ENCODE measurements around the gene SUSD4. TPM values are rescaled to one million over a fixed set of nuclear protein-coding genes. Genes with fewer than 3 reads are reported as not detected.

SUSD4 gene
- total RNA-seq, 4 donors from 2014 or later, result 0.73 to 8.4 TPM; not detected in 2

DNA sequence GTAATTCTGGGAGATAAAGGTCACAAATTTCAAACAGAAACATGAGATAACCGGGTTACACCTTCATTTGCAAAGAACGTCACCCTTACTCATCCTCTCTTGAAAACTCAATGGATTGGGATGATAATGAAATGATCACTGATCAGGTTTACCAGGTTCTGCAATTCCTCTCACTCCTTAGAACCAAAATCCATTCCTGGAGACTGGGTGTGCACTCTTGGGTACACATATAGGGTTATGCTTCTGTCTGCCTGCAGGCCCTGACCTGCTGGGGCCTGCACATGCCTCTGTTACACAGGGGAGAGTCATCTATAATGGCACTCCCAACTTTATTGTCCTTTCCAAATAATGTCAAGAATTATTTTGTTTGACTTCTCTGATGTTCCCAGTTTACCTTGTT lies 8.3 kb downstream of the SUSD4 start:
- no peaks in the 10 kb centered on the region for H3K9me3 ChIP-seq
- H3K27ac ChIP-seq, result no peak overlapping the region
- DNase-seq, result no peak
- intact Hi-C loops (cut with DNase I; ENCODE audit: low total_unique reads), result no loop called here
- H3K4me3 ChIP-seq, result no peak overlapping the region
- TF ChIP-seq POLR2A (IDR thresholded peaks at IDR 0.05), result no peak
- TF ChIP-seq, protein P1, sequence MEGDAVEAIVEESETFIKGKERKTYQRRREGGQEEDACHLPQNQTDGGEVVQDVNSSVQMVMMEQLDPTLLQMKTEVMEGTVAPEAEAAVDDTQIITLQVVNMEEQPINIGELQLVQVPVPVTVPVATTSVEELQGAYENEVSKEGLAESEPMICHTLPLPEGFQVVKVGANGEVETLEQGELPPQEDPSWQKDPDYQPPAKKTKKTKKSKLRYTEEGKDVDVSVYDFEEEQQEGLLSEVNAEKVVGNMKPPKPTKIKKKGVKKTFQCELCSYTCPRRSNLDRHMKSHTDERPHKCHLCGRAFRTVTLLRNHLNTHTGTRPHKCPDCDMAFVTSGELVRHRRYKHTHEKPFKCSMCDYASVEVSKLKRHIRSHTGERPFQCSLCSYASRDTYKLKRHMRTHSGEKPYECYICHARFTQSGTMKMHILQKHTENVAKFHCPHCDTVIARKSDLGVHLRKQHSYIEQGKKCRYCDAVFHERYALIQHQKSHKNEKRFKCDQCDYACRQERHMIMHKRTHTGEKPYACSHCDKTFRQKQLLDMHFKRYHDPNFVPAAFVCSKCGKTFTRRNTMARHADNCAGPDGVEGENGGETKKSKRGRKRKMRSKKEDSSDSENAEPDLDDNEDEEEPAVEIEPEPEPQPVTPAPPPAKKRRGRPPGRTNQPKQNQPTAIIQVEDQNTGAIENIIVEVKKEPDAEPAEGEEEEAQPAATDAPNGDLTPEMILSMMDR (IDR thresholded peaks at IDR 0.05), result no peak
- H3K27me3 ChIP-seq, result no peaks in the 10 kb centered on the region
- no peaks in the 10 kb centered on the region for H3K4me1 ChIP-seq
- no peaks in the 10 kb centered on the region for H3K36me3 ChIP-seq

DNA sequence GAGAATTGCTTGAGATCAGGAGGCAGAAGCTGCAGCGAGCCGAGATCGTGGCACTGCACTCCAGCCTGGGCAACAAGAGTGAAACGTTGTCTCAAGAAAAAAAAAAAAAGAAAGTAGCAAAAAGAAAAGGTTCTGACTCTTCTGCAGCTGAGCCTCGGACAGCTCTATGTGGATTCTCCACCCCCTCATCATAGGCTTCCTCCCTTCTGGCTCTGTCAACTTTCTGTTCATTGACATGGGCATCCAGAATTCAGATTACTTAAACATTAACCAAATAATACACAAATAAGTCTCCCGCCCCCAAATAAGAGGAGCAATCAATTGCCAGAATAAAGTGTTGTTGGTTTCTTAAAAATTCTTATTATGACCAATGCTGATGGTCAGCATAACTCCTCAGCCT lies 10.0 kb downstream of the SUSD4 start:
- DNase-seq, result no peak

DNA sequence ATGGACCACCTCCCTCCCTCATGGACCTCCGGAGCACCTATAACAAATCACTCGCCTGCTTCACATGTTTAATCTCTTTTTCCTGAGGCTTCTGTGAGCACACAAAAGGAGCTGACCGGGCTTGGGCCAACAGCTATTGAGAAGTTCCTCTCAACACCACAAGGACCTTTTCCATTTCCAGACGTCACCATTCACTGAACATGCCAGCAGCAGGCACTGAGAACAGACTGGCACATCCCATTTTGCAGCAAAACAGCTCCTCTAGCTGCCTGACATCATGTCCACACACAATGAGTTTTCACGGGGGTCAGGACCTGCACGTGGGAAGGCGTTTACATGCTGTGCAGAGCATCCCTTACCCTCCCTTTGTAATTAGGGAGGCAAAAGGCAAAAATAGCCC lies 11.0 kb downstream of the SUSD4 start:
- intact Hi-C loops (cut with DNase I; ENCODE audit: low total_unique reads), result no loop called here
- Histone ChIP-seq H3K4me3 (no peak overlapping the region), H3K27ac (no peak overlapping the region), H3K27me3 (no peaks in the 10 kb centered on the region), H3K9me3 (no peaks in the 10 kb centered on the region), H3K36me3 (no peaks in the 10 kb centered on the region), H3K4me1 (no peaks in the 10 kb centered on the region)
- DNase-seq, result no peak
- TF ChIP-seq, protein P1 (IDR thresholded peaks at IDR 0.05), result no peak
- TF ChIP-seq POLR2A (IDR thresholded peaks at IDR 0.05), result no peak

More for the DNA sequence above, 10.0 kb downstream of the SUSD4 start:
- intact Hi-C loops (cut with DNase I; ENCODE audit: low total_unique reads), result no loop called here
- Histone ChIP-seq H3K36me3 (no peaks in the 10 kb centered on the region), H3K4me3 (no peak overlapping the region), H3K27ac (no peak overlapping the region), H3K9me3 (no peaks in the 10 kb centered on the region), H3K4me1 (no peaks in the 10 kb centered on the region), H3K27me3 (no peaks in the 10 kb centered on the region)
- TF ChIP-seq, protein P1 (IDR thresholded peaks at IDR 0.05), result no peak
- no peak for TF ChIP-seq POLR2A (IDR thresholded peaks at IDR 0.05)

DNA sequence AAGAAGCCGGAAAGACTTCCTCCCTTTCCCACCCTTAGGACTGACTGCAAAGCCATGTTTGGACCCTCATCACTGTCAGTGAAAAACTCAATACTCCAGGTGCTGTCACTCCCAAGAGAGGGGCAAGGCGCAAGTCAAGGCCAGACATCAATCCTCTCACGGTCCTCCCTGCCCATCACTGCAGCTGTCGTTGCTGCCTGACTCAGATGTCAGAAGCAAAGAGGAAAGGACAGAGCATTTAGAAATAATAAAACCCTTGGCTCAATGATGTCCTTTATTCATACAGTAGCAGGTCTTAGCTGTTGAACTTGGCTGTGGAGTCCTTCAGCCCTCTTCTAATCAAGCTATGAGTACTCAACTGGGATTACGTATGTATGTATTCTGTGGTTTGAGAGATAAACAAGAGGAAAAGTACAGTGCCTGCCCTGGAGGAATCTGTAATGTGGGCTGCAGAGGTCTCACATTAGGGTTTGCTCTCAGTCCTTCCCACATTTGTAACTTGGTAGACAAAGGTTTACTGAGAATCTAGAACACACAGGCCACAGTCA lies 13.5 kb downstream of the SUSD4 start:
- no peaks in the 10 kb centered on the region for H3K27me3 ChIP-seq
- TF ChIP-seq, protein P1 (IDR thresholded peaks at IDR 0.05), result no peak
- TF ChIP-seq POLR2A (IDR thresholded peaks at IDR 0.05), result no peak

DNA sequence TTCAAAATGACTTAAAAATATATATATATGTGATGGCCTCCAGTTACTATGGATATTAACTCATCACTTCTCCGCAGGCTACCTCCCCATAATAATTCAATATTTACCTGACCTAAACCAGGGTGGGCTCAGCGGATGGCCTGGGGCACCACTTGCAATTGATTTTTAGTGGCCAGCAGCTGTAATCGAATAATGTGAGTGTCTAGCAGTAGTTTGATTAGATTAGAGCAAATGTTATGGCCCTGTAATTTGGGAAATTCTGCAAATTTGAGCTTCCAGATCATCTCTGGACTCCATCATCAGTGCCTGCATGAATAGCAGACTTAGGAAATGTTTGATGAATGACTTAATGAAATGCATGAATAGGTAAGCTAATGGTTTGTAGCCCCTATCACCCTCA lies 14.7 kb downstream of the SUSD4 start:
- no peaks in the 10 kb centered on the region for H3K4me1 ChIP-seq
- no peaks in the 10 kb centered on the region for H3K36me3 ChIP-seq
- H3K9me3 ChIP-seq, result no peaks in the 10 kb centered on the region
- H3K27ac ChIP-seq, result no peak overlapping the region
- no peaks in the 10 kb centered on the region for H3K27me3 ChIP-seq
- no peak for DNase-seq
- no peak overlapping the region for H3K4me3 ChIP-seq
- intact Hi-C loops (cut with DNase I; ENCODE audit: low total_unique reads), result no loop called here
- TF ChIP-seq, protein P1 (IDR thresholded peaks at IDR 0.05), result no peak
- no peak for TF ChIP-seq POLR2A (IDR thresholded peaks at IDR 0.05)

More for the DNA sequence above, 13.5 kb downstream of the SUSD4 start:
- Histone ChIP-seq H3K9me3 (no peaks in the 10 kb centered on the region), H3K27ac (no peak overlapping the region), H3K4me1 (no peaks in the 10 kb centered on the region), H3K4me3 (no peak overlapping the region), H3K36me3 (no peaks in the 10 kb centered on the region)
- intact Hi-C loops (cut with DNase I; ENCODE audit: low total_unique reads), result no loop called here
- no peak for DNase-seq

Measured in uterus (tissue), 4 donors.